ENCODE data around the gene SETBP1.

The SETBP1 gene

GRCh38 chr18:45009756-45010155 is 329.1 kb downstream of the SETBP1 start:
- WGBS (ENCODE audit: extremely low coverage, insufficient coverage, insufficient read length): no CpG with 5 or more reads among the region's 5 CpGs
- no peak overlapping the region for H2AFZ ChIP-seq (ENCODE audit: insufficient read depth, low read length, poor library complexity)
- H4K91ac ChIP-seq (ENCODE audit: low read depth, low read length): no peak overlapping the region
- H3K9ac ChIP-seq (ENCODE audit: low read length): no peak overlapping the region
- no peaks in the 10 kb centered on the region for H3K27me3 ChIP-seq (ENCODE audit: insufficient read depth, low read length)
- H2AK5ac ChIP-seq (ENCODE audit: low read length): no peak overlapping the region
- no peak overlapping the region for H3K27ac ChIP-seq (ENCODE audit: low read depth, low read length)
- no peaks in the 10 kb centered on the region for H3K36me3 ChIP-seq (ENCODE audit: control insufficient read depth in 1 of 2, insufficient read depth in 2 of 2, low read length in 2 of 2)
- peaks cover 2% of the 10 kb centered on the region for H3K79me2 ChIP-seq (ENCODE audit: control insufficient read depth, insufficient read depth, low read length, poor library complexity)
- no peak overlapping the region for H2BK120ac ChIP-seq (ENCODE audit: insufficient read depth, low read length, poor library complexity)
- H3K4ac ChIP-seq (ENCODE audit: low read depth, low read length): no peak overlapping the region
- no peaks in the 10 kb centered on the region for H3K9me3 ChIP-seq (ENCODE audit: insufficient read depth, low read depth, low read length)
- no peak overlapping the region for H3K4me3 ChIP-seq (ENCODE audit: low read depth, low read length)
- H4K12ac ChIP-seq (ENCODE audit: low read depth, low read length): no peak overlapping the region
- no peak overlapping the region for H3K23ac ChIP-seq (ENCODE audit: low read length)
- H3K79me1 ChIP-seq (ENCODE audit: low read length): peaks cover 2% of the 10 kb centered on the region
- H3K14ac ChIP-seq (ENCODE audit: low read length): peak overlapping the region; percentile 41
- no peak overlapping the region for H2BK12ac ChIP-seq (ENCODE audit: low read length)
- H2BK5ac ChIP-seq (ENCODE audit: low read depth, low read length, poor library complexity): no peak overlapping the region
- no peak overlapping the region for H4K8ac ChIP-seq (ENCODE audit: low read depth, low read length)
- no peak overlapping the region for H3K4me2 ChIP-seq (ENCODE audit: low read length)
- peaks cover 12 to 17% of the 10 kb centered on the region in 2 experiments for H3K4me1 ChIP-seq (ENCODE audit: control insufficient read depth in 1 of 2, insufficient read depth in 2 of 2, low read length in 2 of 2)
- H3K18ac ChIP-seq (ENCODE audit: low read length): no peak overlapping the region
- DNase-seq: no peak

- no peak overlapping the region for H2AFZ ChIP-seq (ENCODE audit: insufficient read depth, low read length, poor library complexity)
- no peak overlapping the region for H3K4me3 ChIP-seq (ENCODE audit: low read depth, low read length)
- WGBS (ENCODE audit: extremely low coverage, insufficient coverage, insufficient read length): no CpG with 5 or more reads among the region's 3 CpGs
- no peak overlapping the region for H4K8ac ChIP-seq (ENCODE audit: low read depth, low read length)
- H3K79me2 ChIP-seq (ENCODE audit: control insufficient read depth, insufficient read depth, low read length, poor library complexity): peaks cover 6% of the 10 kb centered on the region
- H3K18ac ChIP-seq (ENCODE audit: low read length): no peak overlapping the region
- no peaks in the 10 kb centered on the region for H3K27me3 ChIP-seq (ENCODE audit: insufficient read depth, low read length)
- no peak overlapping the region for H2BK12ac ChIP-seq (ENCODE audit: low read length)
- H3K4me1 ChIP-seq (ENCODE audit: control insufficient read depth in 1 of 2, insufficient read depth in 2 of 2, low read length in 2 of 2): peaks cover 21 to 25% of the 10 kb centered on the region in 2 experiments
- no peak overlapping the region for H3K14ac ChIP-seq (ENCODE audit: low read length)
- H3K9me3 ChIP-seq (ENCODE audit: insufficient read depth, low read depth, low read length): no peaks in the 10 kb centered on the region
- H4K12ac ChIP-seq (ENCODE audit: low read depth, low read length): no peak overlapping the region
- no peak overlapping the region for H2AK5ac ChIP-seq (ENCODE audit: low read length)
- H3K79me1 ChIP-seq (ENCODE audit: low read length): peaks cover 9% of the 10 kb centered on the region
- no peak overlapping the region for H3K9ac ChIP-seq (ENCODE audit: low read length)
- no peak overlapping the region for H3K23ac ChIP-seq (ENCODE audit: low read length)
- no peak overlapping the region for H4K91ac ChIP-seq (ENCODE audit: low read depth, low read length)
- H2BK120ac ChIP-seq (ENCODE audit: insufficient read depth, low read length, poor library complexity): no peak overlapping the region
- no peaks in the 10 kb centered on the region for H3K36me3 ChIP-seq (ENCODE audit: control insufficient read depth in 1 of 2, insufficient read depth in 2 of 2, low read length in 2 of 2)
- no peak for DNase-seq
- no peak overlapping the region for H3K4ac ChIP-seq (ENCODE audit: low read depth, low read length)
- H2BK5ac ChIP-seq (ENCODE audit: low read depth, low read length, poor library complexity): no peak overlapping the region
- no peak overlapping the region for H3K27ac ChIP-seq (ENCODE audit: low read depth, low read length)
- no peak overlapping the region for H3K4me2 ChIP-seq (ENCODE audit: low read length)
Observed at GRCh38 chr18:45012286-45012685, 331.6 kb downstream of the SETBP1 start.

- Histone ChIP-seq H3K9me3 (ENCODE audit: insufficient read depth, low read depth, low read length) (no peaks in the 10 kb centered on the region), H4K8ac (ENCODE audit: low read depth, low read length) (no peak overlapping the region), H3K14ac (ENCODE audit: low read length) (no peak overlapping the region), H3K4ac (ENCODE audit: low read depth, low read length) (no peak overlapping the region), H3K4me2 (ENCODE audit: low read length) (no peak overlapping the region), H2BK120ac (ENCODE audit: insufficient read depth, low read length, poor library complexity) (no peak overlapping the region), H3K79me1 (ENCODE audit: low read length) (peaks cover 18% of the 10 kb centered on the region), H4K12ac (ENCODE audit: low read depth, low read length) (no peak overlapping the region), H2BK5ac (ENCODE audit: low read depth, low read length, poor library complexity) (peak overlapping the region; percentile 2), H3K79me2 (ENCODE audit: control insufficient read depth, insufficient read depth, low read length, poor library complexity) (peaks cover 4% of the 10 kb centered on the region), H4K91ac (ENCODE audit: low read depth, low read length) (no peak overlapping the region), H3K23ac (ENCODE audit: low read length) (no peak overlapping the region), H3K27ac (ENCODE audit: low read depth, low read length) (peak overlapping the region; percentile 58), H3K9ac (ENCODE audit: low read length) (no peak overlapping the region), H3K4me1 (ENCODE audit: control insufficient read depth in 1 of 2, insufficient read depth in 2 of 2, low read length in 2 of 2) (peaks cover 23 to 34% of the 10 kb centered on the region in 2 experiments), H3K4me3 (ENCODE audit: low read depth, low read length) (no peak overlapping the region), H3K27me3 (ENCODE audit: insufficient read depth, low read length) (no peaks in the 10 kb centered on the region), H2AK5ac (ENCODE audit: low read length) (no peak overlapping the region), H3K36me3 (ENCODE audit: control insufficient read depth in 1 of 2, insufficient read depth in 2 of 2, low read length in 2 of 2) (no peaks in the 10 kb centered on the region), H2BK12ac (ENCODE audit: low read length) (no peak overlapping the region), H2AFZ (ENCODE audit: insufficient read depth, low read length, poor library complexity) (no peak overlapping the region), H3K18ac (ENCODE audit: low read length) (no peak overlapping the region)
- peak; percentile 40 to 75 for DNase-seq
- WGBS (ENCODE audit: extremely low coverage, insufficient coverage, insufficient read length): no CpG with 5 or more reads among the region's 2 CpGs
Observed at GRCh38 chr18:45014047-45014501, 333.4 kb downstream of the SETBP1 start.

- Histone ChIP-seq H3K27ac (ENCODE audit: low read depth, low read length) (no peak overlapping the region), H3K9ac (ENCODE audit: low read length) (no peak overlapping the region), H2AFZ (ENCODE audit: insufficient read depth, low read length, poor library complexity) (no peak overlapping the region), H3K4me1 (ENCODE audit: control insufficient read depth in 1 of 2, insufficient read depth in 2 of 2, low read length in 2 of 2) (peaks cover 23 to 34% of the 10 kb centered on the region in 2 experiments), H3K14ac (ENCODE audit: low read length) (no peak overlapping the region), H4K91ac (ENCODE audit: low read depth, low read length) (no peak overlapping the region), H3K27me3 (ENCODE audit: insufficient read depth, low read length) (no peaks in the 10 kb centered on the region), H2BK12ac (ENCODE audit: low read length) (no peak overlapping the region), H3K4me2 (ENCODE audit: low read length) (no peak overlapping the region), H2BK5ac (ENCODE audit: low read depth, low read length, poor library complexity) (no peak overlapping the region), H2BK120ac (ENCODE audit: insufficient read depth, low read length, poor library complexity) (no peak overlapping the region), H3K18ac (ENCODE audit: low read length) (no peak overlapping the region), H4K8ac (ENCODE audit: low read depth, low read length) (no peak overlapping the region), H3K79me2 (ENCODE audit: control insufficient read depth, insufficient read depth, low read length, poor library complexity) (peaks cover 4% of the 10 kb centered on the region), H3K79me1 (ENCODE audit: low read length) (peaks cover 22% of the 10 kb centered on the region), H3K23ac (ENCODE audit: low read length) (no peak overlapping the region), H4K12ac (ENCODE audit: low read depth, low read length) (no peak overlapping the region), H3K36me3 (ENCODE audit: control insufficient read depth in 1 of 2, insufficient read depth in 2 of 2, low read length in 2 of 2) (no peaks in the 10 kb centered on the region), H2AK5ac (ENCODE audit: low read length) (no peak overlapping the region), H3K9me3 (ENCODE audit: insufficient read depth, low read depth, low read length) (no peaks in the 10 kb centered on the region), H3K4me3 (ENCODE audit: low read depth, low read length) (no peak overlapping the region), H3K4ac (ENCODE audit: low read depth, low read length) (no peak overlapping the region)
- no CpG with 5 or more reads among the region's 1 CpG for WGBS (ENCODE audit: extremely low coverage, insufficient coverage, insufficient read length)
- no peak for DNase-seq
Observed at GRCh38 chr18:45015788-45016128, 335.1 kb downstream of the SETBP1 start.
